GM13977 (cell line): ENCODE data around the gene SCAI.
"Not testable (repeated sequence)": the region's sequence is repeated elsewhere in the genome, so short reads cannot be mapped to it uniquely, and the experiment has no call there.

Experiments used
- DNase-seq: peaks from one replicate; pipeline ENCODE4 v3.0.0; 2012; ENCODE audit warnings: low spot score
- in situ Hi-C: fragments of 300-500 bp; cut with MboI; formaldehyde crosslinking; loops from one replicate; pipeline ENCODE4 v1.12.0; 2022; ENCODE audit warnings: low sequenced_read_pairs, low pct_unique_long_range_greater_than_20kb, mixed read lengths, inconsistent platforms; ENCODE audit not compliant: unreplicated experiment
- TF ChIP-seq, protein P1 (sequence below): IDR thresholded peaks from 2 replicates; pipeline ENCODE4 v1.5.1; 2012; ENCODE audit warnings: mild to moderate bottlenecking, control low read depth; ENCODE audit not compliant: insufficient read depth; ENCODE audit errors: extremely low read depth, missing control alignments

Gene SCAI

DNA sequence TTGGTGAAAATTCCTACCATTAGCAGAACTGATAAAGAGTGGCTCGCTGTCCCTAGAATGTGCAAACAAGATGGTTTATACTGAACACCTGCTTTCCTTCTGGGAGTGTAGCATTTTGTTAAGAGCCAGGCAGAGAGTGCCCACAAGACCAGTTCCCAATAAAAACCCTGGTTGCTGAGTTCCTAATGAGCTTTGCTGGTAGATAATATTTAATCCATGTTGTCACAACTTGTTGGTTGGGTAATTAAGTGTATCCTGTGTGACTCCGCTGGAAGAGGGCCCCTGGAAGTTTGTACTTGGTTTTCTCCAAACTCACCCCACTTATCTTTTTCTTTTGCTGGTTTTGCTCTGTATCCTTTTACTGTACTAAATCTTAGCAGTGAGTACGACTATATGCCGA lies 162.9 kb downstream of the SCAI start:
- TF ChIP-seq, protein P1, sequence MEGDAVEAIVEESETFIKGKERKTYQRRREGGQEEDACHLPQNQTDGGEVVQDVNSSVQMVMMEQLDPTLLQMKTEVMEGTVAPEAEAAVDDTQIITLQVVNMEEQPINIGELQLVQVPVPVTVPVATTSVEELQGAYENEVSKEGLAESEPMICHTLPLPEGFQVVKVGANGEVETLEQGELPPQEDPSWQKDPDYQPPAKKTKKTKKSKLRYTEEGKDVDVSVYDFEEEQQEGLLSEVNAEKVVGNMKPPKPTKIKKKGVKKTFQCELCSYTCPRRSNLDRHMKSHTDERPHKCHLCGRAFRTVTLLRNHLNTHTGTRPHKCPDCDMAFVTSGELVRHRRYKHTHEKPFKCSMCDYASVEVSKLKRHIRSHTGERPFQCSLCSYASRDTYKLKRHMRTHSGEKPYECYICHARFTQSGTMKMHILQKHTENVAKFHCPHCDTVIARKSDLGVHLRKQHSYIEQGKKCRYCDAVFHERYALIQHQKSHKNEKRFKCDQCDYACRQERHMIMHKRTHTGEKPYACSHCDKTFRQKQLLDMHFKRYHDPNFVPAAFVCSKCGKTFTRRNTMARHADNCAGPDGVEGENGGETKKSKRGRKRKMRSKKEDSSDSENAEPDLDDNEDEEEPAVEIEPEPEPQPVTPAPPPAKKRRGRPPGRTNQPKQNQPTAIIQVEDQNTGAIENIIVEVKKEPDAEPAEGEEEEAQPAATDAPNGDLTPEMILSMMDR, result no peak
- in situ Hi-C loops, result no loop called here
- DNase-seq, result no peak

DNA sequence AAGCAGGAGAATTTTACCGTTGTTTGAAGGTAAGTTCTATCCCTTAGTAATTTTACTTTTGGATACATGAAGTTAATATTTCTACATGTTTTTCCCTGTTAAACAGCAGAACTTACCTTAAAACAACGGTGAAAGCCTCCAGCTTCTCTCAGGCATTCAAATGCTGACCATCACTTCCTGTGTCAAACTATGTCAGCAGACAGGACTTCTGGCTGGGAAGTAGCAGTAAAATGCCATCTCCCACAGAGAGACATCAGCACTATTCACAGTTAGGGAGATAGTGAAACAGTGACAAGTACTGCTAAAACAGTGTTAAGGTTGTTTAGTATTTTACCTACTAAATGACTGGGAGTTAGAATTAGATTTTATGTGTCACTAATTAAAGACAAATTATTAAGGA lies 168.2 kb downstream of the SCAI start:
- in situ Hi-C loops, result no loop called here
- no peak for DNase-seq
- TF ChIP-seq, protein P1, result no peak

DNA sequence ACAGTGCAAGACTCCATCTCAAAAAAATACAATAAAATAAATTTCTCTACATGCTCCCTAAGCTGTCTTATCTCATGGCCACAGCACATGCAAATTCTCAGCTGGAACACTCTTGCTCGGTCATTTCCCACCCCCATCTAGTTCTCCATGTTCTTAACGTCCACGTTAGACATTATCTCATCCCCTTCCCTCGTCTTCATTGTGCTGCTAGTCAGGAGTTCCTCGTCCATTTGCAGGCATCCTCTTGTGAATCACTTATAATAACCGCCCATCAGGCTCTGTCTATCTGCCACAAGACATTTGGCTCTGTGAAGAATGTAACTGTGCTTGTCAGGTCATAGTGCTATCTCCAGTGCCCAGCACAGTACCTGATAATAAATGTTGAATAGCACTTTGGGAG lies 169.5 kb downstream of the SCAI start:
- no peak for DNase-seq
- TF ChIP-seq, protein P1, result no peak
- in situ Hi-C loops, result no loop called here

DNA sequence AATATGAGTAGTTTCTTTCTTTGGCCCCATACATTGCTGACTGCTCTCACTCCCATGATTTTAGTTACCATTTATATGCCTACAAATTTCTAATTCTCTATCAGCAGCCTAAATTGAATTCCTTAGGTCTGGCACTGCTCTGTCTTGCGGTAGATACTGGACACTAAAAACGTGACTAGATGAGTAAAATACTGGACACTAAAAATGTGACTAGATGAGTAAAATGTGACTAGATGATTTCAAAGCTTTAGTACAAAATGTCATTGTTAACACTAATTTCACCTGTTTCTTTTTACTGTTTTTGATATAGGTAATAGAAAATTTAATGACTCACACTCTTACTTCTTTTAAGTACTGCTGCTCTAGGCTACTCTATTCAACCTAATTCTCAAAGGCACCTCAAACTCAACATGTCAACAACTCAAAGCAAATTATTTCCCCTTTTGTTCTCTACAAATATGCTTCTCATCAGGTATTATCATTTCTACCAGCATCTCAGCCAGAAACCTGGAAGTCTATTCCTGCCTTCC lies 171.0 kb downstream of the SCAI start:
- DNase-seq, result no peak
- in situ Hi-C loops, result no loop called here
- TF ChIP-seq, protein P1, result no peak

- in situ Hi-C loops, result no loop called here
- TF ChIP-seq, protein P1, result no peak
- no peak for DNase-seq
These were observed 173.9 kb downstream of the SCAI start for GRCh38 chr9:124969401-124969800.

GRCh38 chr9:124968238-124968637 lies 175.1 kb downstream of the SCAI start:
- no peak for DNase-seq
- in situ Hi-C loops, result no loop called here
- TF ChIP-seq, protein P1, result no peak

GRCh38 chr9:124965775-124966568 lies 177.4 kb downstream of the SCAI start:
- DNase-seq, in situ Hi-C loops: not testable (repeated sequence)
